Stimulated activated naive CD8-positive, alpha-beta T cell treated with anti-CD3 and anti-CD28 coated beads, Interleukin-15, Interleukin-2, amounts not matched to agents 100 U/mL and 50 U/mL, for 24 hours (primary cell): ENCODE measurements around the gene SLC4A3.
"Not testable (repeated sequence)": the region's sequence is repeated elsewhere in the genome, so short reads cannot be mapped to it uniquely, and the experiment has no call there.

Experiments
- ATAC-seq: fragments of 150-1000 bp; cut with Tn5 transposase; one replicate; pipeline ENCODE4 v1.10.0; 2021
- DNase-seq: peaks from one replicate; pipeline ENCODE4 v3.0.0; 2021

SLC4A3 gene

GRCh38 chr2:219648963-219649362, 21.5 kb downstream of the SLC4A3 start:
- no peak for DNase-seq
- ATAC-seq: no peak

- no peak for ATAC-seq
- DNase-seq: no peak
Observed at GRCh38 chr2:219650426-219651248, 23.2 kb downstream of the SLC4A3 start.

GRCh38 chr2:219651656-219652055, 24.2 kb downstream of the SLC4A3 start:
- DNase-seq, ATAC-seq: not testable (repeated sequence)

GRCh38 chr2:219656526-219656925, 29.1 kb downstream of the SLC4A3 start:
- DNase-seq: no peak
- ATAC-seq: no peak

- ATAC-seq (no peak), DNase-seq (no peak)
Observed at GRCh38 chr2:219658196-219658846, 30.9 kb downstream of the SLC4A3 start.

- DNase-seq: no peak
- ATAC-seq: no peak
Observed at GRCh38 chr2:219658874-219659273, 31.4 kb downstream of the SLC4A3 start.

- no peak for DNase-seq
Observed at GRCh38 chr2:219661197-219661954, 33.9 kb downstream of the SLC4A3 start.

GRCh38 chr2:219661955-219662395, 34.5 kb downstream of the SLC4A3 start:
- ATAC-seq (no peak), DNase-seq (no peak)

More at GRCh38 chr2:219661197-219661954, 33.9 kb downstream of the SLC4A3 start:
- no peak for ATAC-seq

GRCh38 chr2:219662566-219662965, 35.1 kb downstream of the SLC4A3 start:
- ATAC-seq (no peak), DNase-seq (no peak)

GRCh38 chr2:219663116-219663762, 35.8 kb downstream of the SLC4A3 start:
- DNase-seq: no peak
- no peak for ATAC-seq

- DNase-seq (no peak), ATAC-seq (no peak)
Observed at GRCh38 chr2:219664041-219664440, 36.6 kb downstream of the SLC4A3 start.

- DNase-seq (no peak), ATAC-seq (no peak)
Observed at GRCh38 chr2:219664944-219665343, 37.5 kb downstream of the SLC4A3 start.

- no peak for DNase-seq
- ATAC-seq: no peak
Observed at GRCh38 chr2:219665926-219666325, 38.5 kb downstream of the SLC4A3 start.

- DNase-seq (no peak), ATAC-seq (no peak)
Observed at GRCh38 chr2:219668316-219668715, 40.9 kb downstream of the SLC4A3 start.

GRCh38 chr2:219670386-219670785, 43.0 kb downstream of the SLC4A3 start:
- no peak for ATAC-seq

GRCh38 chr2:219671279-219671678, 43.8 kb downstream of the SLC4A3 start:
- ATAC-seq: no peak
- no peak for DNase-seq

More at GRCh38 chr2:219670386-219670785, 43.0 kb downstream of the SLC4A3 start:
- no peak for DNase-seq

- ATAC-seq (no peak), DNase-seq (no peak)
Observed at GRCh38 chr2:219672406-219672805, 45.0 kb downstream of the SLC4A3 start.

- DNase-seq: no peak
- no peak for ATAC-seq
Observed at GRCh38 chr2:219675221-219675620, 47.8 kb downstream of the SLC4A3 start.

GRCh38 chr2:219676586-219676985, 49.2 kb downstream of the SLC4A3 start:
- no peak for ATAC-seq

GRCh38 chr2:219679041-219679440, 51.6 kb downstream of the SLC4A3 start:
- ATAC-seq (no peak), DNase-seq (no peak)

More at GRCh38 chr2:219676586-219676985, 49.2 kb downstream of the SLC4A3 start:
- DNase-seq: no peak

- ATAC-seq (no peak), DNase-seq (no peak)
Observed at GRCh38 chr2:219679571-219679970, 52.1 kb downstream of the SLC4A3 start.
